Measurements from ENCODE around the gene DERA. TPM values are rescaled to one million over a fixed set of nuclear protein-coding genes. Genes with fewer than 3 reads are reported as not detected.

DERA gene
- 45.9 and 53.4 TPM in 2 replicates for total RNA-seq

DNA sequence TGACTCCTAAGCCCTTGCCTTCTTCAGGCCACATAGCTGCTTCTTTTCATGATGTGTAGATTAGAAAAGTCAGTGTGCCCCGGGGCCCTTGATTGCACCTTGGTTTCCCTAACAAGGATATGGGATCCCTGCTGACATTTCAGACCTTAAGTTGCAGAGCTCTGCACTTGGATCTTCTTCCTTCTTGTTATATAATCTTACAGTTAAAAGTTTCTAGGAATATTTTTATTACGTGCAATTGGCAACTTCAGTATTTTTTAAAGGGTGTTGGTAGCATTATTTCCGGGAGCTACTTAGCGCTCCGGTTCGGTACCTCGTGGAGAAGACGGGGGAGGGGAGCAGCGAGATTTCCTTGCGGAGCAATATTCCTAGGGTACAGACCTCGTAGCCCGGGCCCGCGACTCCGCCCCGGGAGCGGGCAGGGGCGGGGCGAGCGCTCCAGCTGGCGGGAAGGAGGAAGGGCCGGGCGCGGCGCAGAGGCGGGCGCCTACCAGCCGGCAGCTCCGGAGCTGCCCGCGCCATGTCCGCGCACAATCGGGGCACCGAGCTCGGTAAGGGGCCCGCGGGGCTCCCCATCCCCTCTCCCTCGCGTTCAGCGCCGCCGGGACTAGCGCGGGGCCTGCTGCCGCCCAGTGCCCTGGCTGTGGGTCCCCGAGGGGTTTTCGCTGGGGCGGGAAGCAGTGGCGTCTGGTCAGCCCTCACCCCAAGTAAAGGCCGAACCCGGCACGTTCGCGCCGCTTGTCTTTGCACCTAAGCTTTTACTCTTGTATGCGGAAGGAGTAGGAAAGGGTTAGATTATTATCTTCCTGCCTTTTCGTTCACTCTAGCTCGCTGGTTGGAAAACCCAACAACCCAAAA is at the start of gene DERA:
TSS of gene DERA (plus strand) at position 469 of the 858 bp plus-strand sequence. CDS start at position 521, 52 bp downstream.

DNA sequence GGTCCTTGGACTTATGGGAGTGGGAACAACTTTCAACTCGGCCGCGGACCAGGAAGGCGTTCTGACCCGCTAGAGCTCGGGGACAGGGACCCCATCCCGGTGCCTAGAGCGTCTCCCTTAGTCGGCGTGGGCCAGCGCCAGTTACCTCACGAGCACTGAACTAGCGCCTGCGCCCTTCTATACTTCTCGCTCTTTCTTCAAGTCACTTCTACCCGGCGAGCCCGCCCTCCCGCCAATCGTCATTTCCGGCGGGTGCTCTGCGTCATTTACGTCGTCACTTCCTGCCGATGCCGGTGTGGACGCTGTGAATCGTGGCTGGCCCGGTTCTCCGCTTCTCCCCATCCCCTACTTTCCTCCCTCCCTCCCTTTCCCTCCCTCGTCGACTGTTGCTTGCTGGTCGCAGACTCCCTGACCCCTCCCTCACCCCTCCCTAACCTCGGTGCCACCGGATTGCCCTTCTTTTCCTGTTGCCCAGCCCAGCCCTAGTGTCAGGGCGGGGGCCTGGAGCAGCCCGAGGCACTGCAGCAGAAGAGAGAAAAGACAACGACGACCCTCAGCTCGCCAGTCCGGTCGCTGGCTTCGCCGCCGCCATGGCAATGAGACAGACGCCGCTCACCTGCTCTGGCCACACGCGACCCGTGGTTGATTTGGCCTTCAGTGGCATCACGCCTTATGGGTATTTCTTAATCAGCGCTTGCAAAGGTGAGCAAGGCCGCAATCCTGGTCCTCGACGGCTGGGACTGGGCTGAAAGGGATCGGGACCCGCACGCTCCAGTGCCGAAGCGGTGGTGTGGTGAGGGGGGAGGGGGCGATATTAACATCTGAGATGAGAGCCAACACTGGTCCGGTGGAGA is 28.8 kb upstream of the DERA start, which contains the start of gene STRAP:
TSS of gene STRAP (plus strand) at position 270 of the 854 bp plus-strand sequence. CDS start at position 591, 321 bp downstream.

Other genes with a start within 250 kb of the DERA start
- 47.2 and 63.9 TPM in 2 replicates for gene EPS8, start 121.9 kb upstream of the DERA start, total RNA-seq
- 54.8 and 94.7 TPM in 2 replicates for gene STRAP, start 28.9 kb upstream of the DERA start, total RNA-seq